GM12865 (cell line): ENCODE data around the gene ANO4.

Experiments
- DNase-seq: peaks from one replicate; pipeline ENCODE4 v3.0.0; 2010; ENCODE audit warnings: low read depth
- H3K4me3 ChIP-seq: 2 replicates; pipeline ENCODE4 v1.5.1; 2011; ENCODE audit warnings: mild to moderate bottlenecking, low read depth, low read length, control low read depth
- TF ChIP-seq, protein P1 (sequence below): IDR thresholded peaks from 2 replicates; pipeline ENCODE4 v1.5.1; 2011; ENCODE audit warnings: low read length, control low read depth, low read depth, inconsistent platforms; ENCODE audit not compliant: insufficient read depth; ENCODE audit errors: missing control alignments

ANO4 gene

DNA sequence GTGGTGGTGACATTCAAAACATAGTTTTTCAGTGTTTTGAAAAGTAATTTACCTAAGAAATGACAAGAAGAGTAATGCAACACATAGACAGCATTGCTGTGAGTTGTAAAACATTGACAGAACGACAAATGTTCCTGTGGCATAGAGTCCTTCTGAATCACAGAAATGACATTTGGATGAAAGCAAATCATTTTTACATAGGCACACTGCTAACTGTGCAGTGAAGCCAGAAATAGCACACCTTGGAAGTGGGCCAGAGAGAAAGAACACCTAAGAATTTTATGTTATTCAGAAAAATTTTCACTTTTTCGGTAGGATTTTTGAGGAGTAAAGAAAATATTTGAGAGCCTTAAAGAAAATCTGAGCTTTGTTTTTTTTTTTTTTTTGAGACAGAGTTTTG is 100.6 kb downstream of the ANO4 start:
- TF ChIP-seq, protein P1, sequence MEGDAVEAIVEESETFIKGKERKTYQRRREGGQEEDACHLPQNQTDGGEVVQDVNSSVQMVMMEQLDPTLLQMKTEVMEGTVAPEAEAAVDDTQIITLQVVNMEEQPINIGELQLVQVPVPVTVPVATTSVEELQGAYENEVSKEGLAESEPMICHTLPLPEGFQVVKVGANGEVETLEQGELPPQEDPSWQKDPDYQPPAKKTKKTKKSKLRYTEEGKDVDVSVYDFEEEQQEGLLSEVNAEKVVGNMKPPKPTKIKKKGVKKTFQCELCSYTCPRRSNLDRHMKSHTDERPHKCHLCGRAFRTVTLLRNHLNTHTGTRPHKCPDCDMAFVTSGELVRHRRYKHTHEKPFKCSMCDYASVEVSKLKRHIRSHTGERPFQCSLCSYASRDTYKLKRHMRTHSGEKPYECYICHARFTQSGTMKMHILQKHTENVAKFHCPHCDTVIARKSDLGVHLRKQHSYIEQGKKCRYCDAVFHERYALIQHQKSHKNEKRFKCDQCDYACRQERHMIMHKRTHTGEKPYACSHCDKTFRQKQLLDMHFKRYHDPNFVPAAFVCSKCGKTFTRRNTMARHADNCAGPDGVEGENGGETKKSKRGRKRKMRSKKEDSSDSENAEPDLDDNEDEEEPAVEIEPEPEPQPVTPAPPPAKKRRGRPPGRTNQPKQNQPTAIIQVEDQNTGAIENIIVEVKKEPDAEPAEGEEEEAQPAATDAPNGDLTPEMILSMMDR, result no peak
- H3K4me3 ChIP-seq, result no peak overlapping the region
- DNase-seq, result no peak

- DNase-seq, result no peak
- H3K4me3 ChIP-seq, result no peak overlapping the region
- TF ChIP-seq, protein P1, result no peak
Measured at GRCh38 chr12:100896192-100896591, 101.6 kb downstream of the ANO4 start.

- H3K4me3 ChIP-seq, result no peak overlapping the region
- peak; percentile 1 for DNase-seq
- TF ChIP-seq, protein P1, result no peak
Measured at GRCh38 chr12:100897240-100897639, 102.7 kb downstream of the ANO4 start.

DNA sequence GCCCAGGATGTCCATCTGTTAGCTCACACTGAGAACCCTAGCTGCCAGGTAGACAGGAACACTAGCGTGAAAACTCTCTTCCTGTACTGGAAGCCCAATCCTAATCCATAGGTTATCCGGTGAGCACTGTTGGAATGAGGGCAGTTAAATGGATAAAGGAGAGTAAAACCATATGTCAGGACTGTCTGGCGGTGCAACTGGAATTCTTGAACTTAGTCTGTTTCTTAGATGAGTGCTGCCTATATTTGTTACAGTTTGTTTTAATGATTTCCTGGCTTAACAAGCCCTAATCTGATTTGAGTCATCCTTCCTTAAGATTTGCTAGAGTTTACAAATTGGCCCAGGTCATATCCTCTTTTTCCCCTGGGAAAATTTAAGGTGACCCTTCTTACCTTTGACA is 104.7 kb downstream of the ANO4 start:
- DNase-seq, result no peak
- TF ChIP-seq, protein P1, result no peak

GRCh38 chr12:100900808-100901207 is 106.2 kb downstream of the ANO4 start:
- TF ChIP-seq, protein P1, result no peak
- no peak overlapping the region for H3K4me3 ChIP-seq
- DNase-seq, result no peak

More for the DNA sequence above, 104.7 kb downstream of the ANO4 start:
- H3K4me3 ChIP-seq, result no peak overlapping the region

DNA sequence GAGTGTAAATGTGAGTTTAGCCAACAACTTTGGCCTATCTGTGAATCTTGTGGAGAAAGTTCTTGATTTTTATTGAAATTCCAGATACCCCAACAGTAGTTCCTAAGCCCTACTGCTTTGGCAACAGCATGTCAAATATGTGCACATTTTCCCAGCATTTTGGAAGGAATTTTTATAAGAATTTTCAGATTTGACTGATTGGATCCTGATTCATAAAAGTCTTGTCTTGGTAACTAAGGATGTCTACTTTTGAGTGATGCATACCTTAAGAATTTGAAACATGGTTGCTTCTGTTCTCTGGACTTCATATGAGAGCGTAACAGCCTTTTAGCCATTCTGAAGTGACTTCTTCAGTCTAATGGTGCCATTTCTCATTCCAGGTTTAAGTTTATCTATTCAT is 106.7 kb downstream of the ANO4 start:
- no peak for DNase-seq
- H3K4me3 ChIP-seq, result no peak overlapping the region
- TF ChIP-seq, protein P1, result no peak

DNA sequence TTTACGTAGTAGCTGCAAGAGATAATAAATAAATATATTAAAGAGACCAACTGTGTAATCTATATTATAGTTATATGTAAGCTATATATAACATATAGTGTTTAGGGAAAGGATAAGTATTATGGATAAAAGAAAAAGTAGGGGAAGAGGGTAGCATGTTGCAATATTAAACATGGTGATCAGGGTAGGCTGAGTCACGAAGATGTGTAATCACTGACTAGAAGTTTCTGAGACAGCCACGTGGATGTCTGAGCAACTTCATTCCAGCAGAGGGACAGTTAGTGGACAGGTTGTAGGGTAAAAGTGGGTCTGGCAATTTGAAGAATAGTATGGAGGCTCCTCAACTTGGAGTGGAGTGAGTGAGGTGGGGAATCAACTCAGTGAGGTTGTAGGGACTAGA is 109.7 kb downstream of the ANO4 start:
- no peak for DNase-seq
- H3K4me3 ChIP-seq, result no peak overlapping the region
- TF ChIP-seq, protein P1, result no peak
